ENCODE measurements around the gene TLE3.

GRCh38 chr15:70016511-70016994, 81.2 kb downstream of the TLE3 start:
- TF ChIP-seq CTCF (IDR thresholded peaks at IDR 0.05) (no peak), POLR2A (IDR thresholded peaks at IDR 0.05) (no peak), EP300 (IDR thresholded peaks at IDR 0.05) (no peak)
